HepG2 (cell line): ENCODE results near the gene KIAA1755. TPM values are rescaled to one million over a fixed set of nuclear protein-coding genes. Genes with fewer than 3 reads are reported as not detected.

Experiments used
- ATAC-seq: fragments of 200-7000 bp; cut with Tn5 transposase; 3 replicates; pipeline ENCODE4 v1.9.1; 2020; ENCODE audit warnings: mild to moderate bottlenecking, moderate library complexity
- BruUV-seq: library from RNA; stranded (reverse); fragments of 400-500 nt; replicated peaks from 2 replicates; lab custom pipeline; 2021; lab: Mats Ljungman, UMichigan
- CTCF ChIA-PET: fragments of 300-600 bp; formaldehyde crosslinking; extraction: SDS; loops from one replicate; lab custom pipeline; 2021; ENCODE audit warnings: low total read pairs, inconsistent platforms, low intra/inter-chr PET ratio; lab: Yijun Ruan, JAX
- POLR2A ChIA-PET: fragments of 350-600 bp; sonication (Branson Sonifier 250); formaldehyde crosslinking; loops from one replicate; lab custom pipeline; 2020; ENCODE audit warnings: antibody characterized with exemption, inconsistent platforms; lab: Yijun Ruan, JAX
- DNase-seq: peaks from one replicate; pipeline ENCODE4 v3.0.0-alpha.2; 2015; ENCODE audit warnings: low spot score
- FAIRE-seq: peaks from 3 replicates; lab custom pipeline; 2011; peaks lifted over from hg19 to GRCh38; lab: Jason Lieb, UNC
- H2AFZ ChIP-seq: one replicate; pipeline ENCODE4 v1.6.1; 2011; ENCODE audit warnings: low read length, inconsistent platforms
- H3K27ac ChIP-seq: fragments of 300-600 bp; 3 replicates; pipeline ENCODE4 v1.8.0; 2011; ENCODE audit warnings: mixed run types, mild to moderate bottlenecking, mixed read lengths, low read length, inconsistent platforms; ENCODE audit not compliant: insufficient read depth; ENCODE audit errors: extremely low read length
- H3K27me3 ChIP-seq, 2 experiments: fragments of 200-600 bp in 1 of 2; 2 replicates in 1 of 2; 3 replicates in 1 of 2; pipeline versions ENCODE4 v1.6.0 to v1.8.0; 2011; ENCODE audit warnings: low read length in 2 of 2, mild to moderate bottlenecking in 2 of 2, moderate library complexity in 2 of 2, inconsistent platforms in 1 of 2; ENCODE audit not compliant: insufficient read depth in 2 of 2, control insufficient read depth in 1 of 2
- H3K36me3 ChIP-seq, 2 experiments: fragments of 200-600 bp in 1 of 2; replicated peaks in 1 of 2; 2 replicates in 1 of 2; 3 replicates in 1 of 2; pipeline versions ENCODE4 v1.5.1 to v1.8.0; 2011; ENCODE audit warnings: low read length in 2 of 2, inconsistent platforms in 1 of 2; ENCODE audit not compliant: insufficient read depth in 2 of 2, control insufficient read depth in 1 of 2
- H3K4me1 ChIP-seq: 2 replicates; pipeline ENCODE4 v1.5.1; 2012; ENCODE audit warnings: low read length, inconsistent platforms; ENCODE audit not compliant: insufficient read depth
- H3K4me2 ChIP-seq: 2 replicates; pipeline ENCODE4 v1.6.0; 2011; ENCODE audit warnings: low read depth, low read length, inconsistent platforms
- H3K4me3 ChIP-seq, 3 experiments: fragments of 200-600 bp in 1 of 3; sonication (generic), shearing (Covaris generic) in 1 of 3; replicated peaks in 1 of 3; 2 replicates each; pipeline ENCODE4 v1.5.1; 2011 to 2016; ENCODE audit warnings: low read length in 3 of 3, inconsistent platforms in 2 of 3, low read depth in 2 of 3, mild to moderate bottlenecking in 2 of 3, control low read depth in 1 of 3, mixed read lengths in 1 of 3; ENCODE audit not compliant: insufficient read depth in 1 of 3
- H3K79me2 ChIP-seq: one replicate; pipeline ENCODE4 v1.6.1; 2011; ENCODE audit warnings: low read length, inconsistent platforms; ENCODE audit not compliant: insufficient read depth
- H3K9ac ChIP-seq: 2 replicates; pipeline ENCODE4 v1.6.0; 2011; ENCODE audit warnings: mild to moderate bottlenecking, low read depth, low read length, inconsistent platforms; ENCODE audit not compliant: insufficient read depth
- H3K9me3 ChIP-seq: 2 replicates; pipeline ENCODE4 v1.5.1; 2012; ENCODE audit warnings: mild to moderate bottlenecking, low read length
- H4K20me1 ChIP-seq: 2 replicates; pipeline ENCODE4 v1.6.0; 2011; ENCODE audit warnings: inconsistent platforms, mild to moderate bottlenecking, low read length, moderate library complexity; ENCODE audit not compliant: insufficient read depth
- BRD4 ChIP-seq: sonication (generic); formaldehyde crosslinking; IDR thresholded peaks from 2 replicates; pipeline ENCODE4 v1.4.0; 2020; ENCODE audit warnings: missing genetic modification reagents
- CCAR2 ChIP-seq: fragments of 200-400 bp; formaldehyde crosslinking; optimal IDR thresholded peaks from 2 replicates; pipeline ENCODE3; 2018; ENCODE audit warnings: low read depth, mild to moderate bottlenecking, low read length, moderate library complexity
- GTF2F1 ChIP-seq: fragments of 150-350 bp; IDR thresholded peaks from 2 replicates; pipeline ENCODE4 v1.6.1; 2014; ENCODE audit warnings: low read length
- JUNB ChIP-seq: sonication (generic); formaldehyde crosslinking; IDR thresholded peaks from 2 replicates; pipeline ENCODE4 v1.8.0; 2022; ENCODE audit warnings: missing genetic modification reagents, mild to moderate bottlenecking, borderline replicate concordance
- KDM5B ChIP-seq: sonication (generic); formaldehyde crosslinking; IDR thresholded peaks from 2 replicates; pipeline ENCODE4 v1.4.0; 2020; ENCODE audit warnings: missing genetic modification reagents, mild to moderate bottlenecking, borderline replicate concordance
- KLF16 ChIP-seq, 2 experiments: sonication (generic) in 1 of 2; formaldehyde crosslinking in 1 of 2; IDR thresholded peaks; 2 replicates each; pipeline versions ENCODE4 v1.6.1 to v1.8.0; 2016 to 2023; ENCODE audit warnings: missing genetic modification reagents in 2 of 2, missing compliant biosample characterization in 1 of 2
- PCBP2 ChIP-seq: fragments of 200-400 bp; formaldehyde crosslinking; optimal IDR thresholded peaks from 2 replicates; pipeline ENCODE3; 2018; ENCODE audit warnings: low read length, low read depth; ENCODE audit not compliant: poor library complexity, severe bottlenecking
- RARA ChIP-seq: IDR thresholded peaks from 2 replicates; pipeline ENCODE4 v1.6.1; 2016; ENCODE audit warnings: missing genetic modification reagents, missing compliant biosample characterization
- SAFB2 ChIP-seq: sonication (generic); formaldehyde crosslinking; IDR thresholded peaks from 2 replicates; pipeline ENCODE4 v1.5.1; 2020; ENCODE audit warnings: missing genetic modification reagents, low read depth, mild to moderate bottlenecking, borderline replicate concordance
- SALL2 ChIP-seq: sonication (generic); formaldehyde crosslinking; IDR thresholded peaks from 2 replicates; pipeline ENCODE4 v1.8.1; 2023; ENCODE audit warnings: mild to moderate bottlenecking, missing genetic modification reagents, inconsistent platforms
- SCMH1 ChIP-seq: sonication (generic); formaldehyde crosslinking; IDR thresholded peaks from 2 replicates; pipeline ENCODE4 v1.9.0; 2021; ENCODE audit warnings: missing genetic modification reagents, mild to moderate bottlenecking, borderline replicate concordance
- ZBTB49 ChIP-seq: sonication (generic); formaldehyde crosslinking; IDR thresholded peaks from 2 replicates; pipeline ENCODE4 v1.4.0; 2020; ENCODE audit warnings: missing genetic modification reagents, borderline replicate concordance
- ZNF260 ChIP-seq: sonication (generic); formaldehyde crosslinking; IDR thresholded peaks from 2 replicates; pipeline ENCODE4 v1.4.0; 2020; ENCODE audit warnings: missing genetic modification reagents, low read depth, mild to moderate bottlenecking, borderline replicate concordance
- ZNF547 ChIP-seq: sonication (generic); formaldehyde crosslinking; IDR thresholded peaks from 2 replicates; pipeline ENCODE4 v1.5.1; 2020; ENCODE audit warnings: mild to moderate bottlenecking, missing genetic modification reagents
- ZNF616 ChIP-seq: sonication (generic); formaldehyde crosslinking; IDR thresholded peaks from 2 replicates; pipeline ENCODE4 v1.5.0; 2020; ENCODE audit warnings: low read depth, mild to moderate bottlenecking, missing genetic modification reagents
- ZNF678 ChIP-seq: sonication (generic); formaldehyde crosslinking; IDR thresholded peaks from 2 replicates; pipeline ENCODE4 v1.4.0; 2020; ENCODE audit warnings: mild to moderate bottlenecking, missing genetic modification reagents
- WGBS: methylation state at CpG from one replicate; pipeline ENCODE4 v1.1.6; 2017; ENCODE audit warnings: low lambda C conversion rate; 5-methylcytosine and 5-hydroxymethylcytosine counted together
- in situ Hi-C: cut with HindIII; loops from 2 replicates; pipeline ENCODE4 v1.10.0; 2017; ENCODE audit warnings: low pct_unique_long_range_greater_than_20kb; ENCODE audit not compliant: extremely low pct_ligation_motif_present
- intact Hi-C: fragments of 100-400 bp; cut with micrococcal nuclease; formaldehyde crosslinking; loops from one replicate; pipeline ENCODE4 v1.10.0; 2022; ENCODE audit not compliant: unreplicated experiment
- polyA plus RNA-seq, 8 experiments: library from polyadenylated mRNA; depleted of rRNA in 3 of 8; stranded (reverse) in 7 of 8; unstranded in 1 of 8; fragments of >200 nt; fragmentation: Illumina TruSeq in 4 of 8; extraction: Trizol in 4 of 8; gene quantifications; 2 replicates each; pipeline versions ENCODE4 v1.2.1 to v1.2.3, GENCODE V29; 2011 to 2016; ENCODE audit warnings: low read depth in 4 of 8, missing spikeins in 1 of 8, mixed read lengths in 1 of 8; ENCODE audit not compliant: insufficient read depth in 1 of 8
- total RNA-seq, 5 experiments: library from RNA; depleted of rRNA; stranded (reverse); fragments of >200 nt; fragmentation: Illumina TruSeq; extraction: Trizol; gene quantifications; 2 replicates each; pipeline ENCODE4 v1.2.3, GENCODE V29; 2016; ENCODE audit warnings: low read depth in 1 of 5
- TF ChIP-seq, protein P1 (sequence below): sonication (generic); formaldehyde crosslinking; IDR thresholded peaks from 2 replicates; pipeline ENCODE4 v1.8.0; 2022; ENCODE audit warnings: low read depth, missing genetic modification reagents

The KIAA1755 gene
- total and polyA plus RNA-seq, 2 of the 13 experiments (the other 11 are each of a cell fraction or from before 2014, with no cell fraction given), result 0.04 TPM; not detected in 1

- Histone ChIP-seq H3K4me3 (no peak overlapping the region), H3K36me3 (no peaks in the 10 kb centered on the region), H3K79me2 (no peaks in the 10 kb centered on the region), H3K9ac (no peak overlapping the region), H3K27me3 (peaks cover 2 to 32% of the 10 kb centered on the region in 2 experiments; a peak in 4 of 5 replicates), H3K4me2 (no peak overlapping the region), H3K27ac (no peak overlapping the region), H3K4me1 (peaks cover 6% of the 10 kb centered on the region; the same call in 1 of the 2 replicates), H3K9me3 (no peaks in the 10 kb centered on the region), H2AFZ (no peak overlapping the region), H4K20me1 (no peaks in the 10 kb centered on the region)
- no peak for TF ChIP-seq JUNB (CRISPR knock-in tag)
- TF ChIP-seq KLF16 (CRISPR knock-in tag; IDR thresholded peaks at IDR 0.05), result no peak
- TF ChIP-seq BRD4 (CRISPR knock-in tag), result no peak
- TF ChIP-seq KDM5B (CRISPR knock-in tag), result no peak
- no peak for TF ChIP-seq ZBTB49 (CRISPR knock-in tag)
- no peak for TF ChIP-seq PCBP2
- TF ChIP-seq, protein P1, sequence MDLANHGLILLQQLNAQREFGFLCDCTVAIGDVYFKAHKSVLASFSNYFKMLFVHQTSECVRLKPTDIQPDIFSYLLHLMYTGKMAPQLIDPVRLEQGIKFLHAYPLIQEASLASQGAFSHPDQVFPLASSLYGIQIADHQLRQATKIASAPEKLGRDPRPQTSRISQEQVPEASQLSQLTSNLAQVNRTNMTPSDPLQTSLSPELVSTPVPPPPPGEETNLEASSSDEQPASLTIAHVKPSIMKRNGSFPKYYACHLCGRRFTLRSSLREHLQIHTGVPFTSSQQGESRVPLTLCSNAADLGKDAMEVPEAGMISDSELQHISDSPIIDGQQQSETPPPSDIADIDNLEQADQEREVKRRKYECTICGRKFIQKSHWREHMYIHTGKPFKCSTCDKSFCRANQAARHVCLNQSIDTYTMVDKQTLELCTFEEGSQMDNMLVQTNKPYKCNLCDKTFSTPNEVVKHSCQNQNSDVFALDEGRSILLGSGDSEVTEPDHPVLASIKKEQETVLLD (CRISPR knock-in tag), result no peak
- no peak for TF ChIP-seq CCAR2
- TF ChIP-seq RARA (CRISPR knock-in tag), result no peak
- TF ChIP-seq ZNF616, result no peak
- TF ChIP-seq SALL2 (CRISPR knock-in tag), result no peak
- no peak for TF ChIP-seq SAFB2 (CRISPR knock-in tag)
- TF ChIP-seq ZNF260 (CRISPR knock-in tag), result no peak
- no peak for TF ChIP-seq GTF2F1
- TF ChIP-seq ZNF547 (CRISPR knock-in tag), result no peak
- TF ChIP-seq ZNF678 (CRISPR knock-in tag), result no peak
- TF ChIP-seq SCMH1, result no peak
- 19% methylated on average over 5 of the region's 6 CpGs for WGBS
- no TSS peak for BruUV-seq
- POLR2A ChIA-PET, result no interaction called here
- DNase-seq (no peak), FAIRE-seq (no peak), ATAC-seq (no peak)
- in situ Hi-C loops (no loop called here), intact Hi-C loops (no loop called here)
- CTCF ChIA-PET, result no interaction called here
Measured at GRCh38 chr20:38299963-38300362, 39.4 kb upstream of the KIAA1755 start.
